HepG2 (cell line): Measurements from ENCODE around the gene COMMD7. TPM values are rescaled to one million over a fixed set of nuclear protein-coding genes. Genes with fewer than 3 reads are reported as not detected.

ENCODE experiments used
- BCL6 ChIP-seq: IDR thresholded peaks from 2 replicates; pipeline ENCODE4 v1.6.1; 2016; ENCODE audit warnings: missing genetic modification reagents, missing compliant biosample characterization
- ELF4 ChIP-seq: sonication (generic); formaldehyde crosslinking; IDR thresholded peaks from 2 replicates; pipeline ENCODE4 v1.5.0; 2020; ENCODE audit warnings: missing genetic modification reagents, mild to moderate bottlenecking, moderate library complexity, borderline replicate concordance
- ETV5 ChIP-seq: IDR thresholded peaks from 2 replicates; pipeline ENCODE4 v1.6.1; 2018; ENCODE audit warnings: missing biosample characterization, missing genetic modification reagents, inconsistent platforms, borderline replicate concordance
- FOXO4 ChIP-seq: sonication (generic); formaldehyde crosslinking; conservative IDR thresholded peaks from 2 replicates; pipeline ENCODE4 v1.8.1; 2023; ENCODE audit warnings: missing genetic modification reagents
- KDM5A ChIP-seq: fragments of 200-600 bp; sonication (generic); IDR thresholded peaks from 2 replicates; pipeline ENCODE4 v1.7.0; 2018; ENCODE audit warnings: antibody characterized with exemption, mild to moderate bottlenecking, low read length, borderline replicate concordance
- LCORL ChIP-seq, 2 experiments: fragments of 450-650 bp in 1 of 2; sonication (generic) in 1 of 2; formaldehyde crosslinking in 1 of 2; IDR thresholded peaks; 2 replicates each; pipeline versions ENCODE4 v1.5.0 to v1.6.1; 2017 to 2020; ENCODE audit warnings: antibody characterized with exemption in 1 of 2, missing genetic modification reagents in 1 of 2
- MAX ChIP-seq: IDR thresholded peaks from 2 replicates; pipeline ENCODE4 v1.6.1; 2012; ENCODE audit warnings: inconsistent platforms
- MEIS2 ChIP-seq: sonication (generic); formaldehyde crosslinking; IDR thresholded peaks from 2 replicates; pipeline ENCODE4 v1.9.0; 2021; ENCODE audit warnings: mild to moderate bottlenecking, missing genetic modification reagents
- MTF2 ChIP-seq: sonication (generic); formaldehyde crosslinking; IDR thresholded peaks from 2 replicates; pipeline ENCODE4 v1.5.0; 2020; ENCODE audit warnings: missing genetic modification reagents, borderline replicate concordance
- MXD4 ChIP-seq: IDR thresholded peaks from 2 replicates; pipeline ENCODE4 v1.6.1; 2016; ENCODE audit warnings: mild to moderate bottlenecking, missing biosample characterization, missing genetic modification reagents
- MYC ChIP-seq: sonication (generic); formaldehyde crosslinking; IDR thresholded peaks from 2 replicates; pipeline ENCODE4 v1.9.0; 2021; ENCODE audit warnings: missing genetic modification reagents, borderline replicate concordance
- NFIB ChIP-seq: sonication (generic); formaldehyde crosslinking; IDR thresholded peaks from 2 replicates; pipeline ENCODE4 v1.9.0; 2021; ENCODE audit warnings: missing genetic modification reagents, mild to moderate bottlenecking, borderline replicate concordance
- NFIC ChIP-seq: IDR thresholded peaks from 2 replicates; pipeline ENCODE4 v1.6.1; 2012; ENCODE audit warnings: mild to moderate bottlenecking, low read length, inconsistent platforms
- NFKBIZ ChIP-seq: IDR thresholded peaks from 2 replicates; pipeline ENCODE4 v1.6.1; 2018; ENCODE audit warnings: missing genetic modification reagents, missing compliant biosample characterization
- SALL1 ChIP-seq: sonication (generic); formaldehyde crosslinking; IDR thresholded peaks from 2 replicates; pipeline ENCODE4 v1.8.0; 2022; ENCODE audit warnings: mild to moderate bottlenecking, missing genetic modification reagents
- SP1 ChIP-seq, 2 experiments: fragments of 450-650 bp in 1 of 2; sonication (generic) in 1 of 2; formaldehyde crosslinking in 1 of 2; IDR thresholded peaks; 2 replicates each; pipeline versions ENCODE4 v1.4.0 to v1.6.1; 2016 to 2020; ENCODE audit warnings: missing genetic modification reagents in 1 of 2
- ZFP41 ChIP-seq: sonication (generic); formaldehyde crosslinking; IDR thresholded peaks from 2 replicates; pipeline ENCODE4 v1.4.0; 2020; ENCODE audit warnings: mild to moderate bottlenecking, missing genetic modification reagents, borderline replicate concordance
- ZKSCAN8 ChIP-seq: IDR thresholded peaks from 2 replicates; pipeline ENCODE4 v1.6.1; 2016; ENCODE audit warnings: borderline replicate concordance, missing genetic modification reagents, missing compliant biosample characterization
- ZNF225 ChIP-seq: sonication (generic); formaldehyde crosslinking; IDR thresholded peaks from 2 replicates; pipeline ENCODE4 v1.4.0; 2020; ENCODE audit warnings: mild to moderate bottlenecking, missing genetic modification reagents
- ZNF232 ChIP-seq: sonication (generic); formaldehyde crosslinking; IDR thresholded peaks from 2 replicates; pipeline ENCODE4 v1.4.0; 2020; ENCODE audit warnings: missing genetic modification reagents, borderline replicate concordance
- ZNF501 ChIP-seq: sonication (generic); formaldehyde crosslinking; IDR thresholded peaks from 2 replicates; pipeline ENCODE4 v1.5.1; 2020; ENCODE audit warnings: mild to moderate bottlenecking, moderate library complexity, missing genetic modification reagents
- ZNF563 ChIP-seq: sonication (generic); formaldehyde crosslinking; IDR thresholded peaks from 2 replicates; pipeline ENCODE4 v1.8.0; 2022; ENCODE audit warnings: mild to moderate bottlenecking, moderate library complexity, missing genetic modification reagents
- ZNF607 ChIP-seq: sonication (generic); formaldehyde crosslinking; IDR thresholded peaks from 2 replicates; pipeline ENCODE4 v1.5.1; 2020; ENCODE audit warnings: missing genetic modification reagents, mild to moderate bottlenecking, borderline replicate concordance
- ZUFSP ChIP-seq: sonication (generic); formaldehyde crosslinking; IDR thresholded peaks from 2 replicates; pipeline ENCODE4 v1.9.0; 2021; ENCODE audit warnings: missing genetic modification reagents, mild to moderate bottlenecking, borderline replicate concordance
- polyA plus RNA-seq, 8 experiments: library from polyadenylated mRNA; depleted of rRNA in 3 of 8; stranded (reverse) in 7 of 8; unstranded in 1 of 8; fragments of >200 nt; fragmentation: Illumina TruSeq in 4 of 8; extraction: Trizol in 4 of 8; gene quantifications; 2 replicates each; pipeline versions ENCODE4 v1.2.1 to v1.2.3, GENCODE V29; 2011 to 2016; ENCODE audit warnings: low read depth in 4 of 8, missing spikeins in 1 of 8, mixed read lengths in 1 of 8; ENCODE audit not compliant: insufficient read depth in 1 of 8
- total RNA-seq, 5 experiments: library from RNA; depleted of rRNA; stranded (reverse); fragments of >200 nt; fragmentation: Illumina TruSeq; extraction: Trizol; gene quantifications; 2 replicates each; pipeline ENCODE4 v1.2.3, GENCODE V29; 2016; ENCODE audit warnings: low read depth in 1 of 5

Gene COMMD7
- total and polyA plus RNA-seq, 2 of the 13 experiments (the other 11 are each of a cell fraction or from before 2014, with no cell fraction given): 42.1 to 53.3 TPM

GRCh38 chr20:32663335-32664011 is 79.8 kb downstream of the COMMD7 start (continued):
- TF ChIP-seq ZNF225 (CRISPR knock-in tag) (0 out of 2 replicates have a peak, but pooled peaks have one; percentile 52), LCORL (IDR thresholded peaks at IDR 0.05) (0 out of 2 replicates have a peak, but pooled peaks have one; percentile 6), LCORL (CRISPR knock-in tag; IDR thresholded peaks at IDR 0.05) (no peak), ZNF607 (CRISPR knock-in tag) (0 out of 2 replicates have a peak, but pooled peaks have one; percentile 45), NFIC (no peak), ZKSCAN8 (CRISPR knock-in tag) (0 out of 2 replicates have a peak, but pooled peaks have one; percentile 17), ETV5 (CRISPR knock-in tag) (no peak), MAX (peak; percentile 14; the same call in 1 of the 2 replicates), BCL6 (0 out of 2 replicates have a peak, but pooled peaks have one; percentile 22), ELF4 (CRISPR knock-in tag) (no peak), MXD4 (peak; percentile 37; the same call in 1 of the 2 replicates), ZUFSP (CRISPR knock-in tag) (no peak), MEIS2 (CRISPR knock-in tag) (0 out of 2 replicates have a peak, but pooled peaks have one; percentile 40), ZFP41 (CRISPR knock-in tag) (0 out of 2 replicates have a peak, but pooled peaks have one; percentile 43), MYC (CRISPR knock-in tag) (peak; percentile 33; the same call in 1 of the 2 replicates), KDM5A (no peak), NFIB (no peak), SP1 (IDR thresholded peaks at IDR 0.05) (no peak), SP1 (CRISPR knock-in tag; IDR thresholded peaks at IDR 0.05) (0 out of 2 replicates have a peak, but pooled peaks have one; percentile 11), ZNF563 (CRISPR knock-in tag) (peak; percentile 60; the same call in 1 of the 2 replicates), ZNF501 (peak; percentile 57; the same call in 1 of the 2 replicates), MTF2 (no peak), NFKBIZ (CRISPR knock-in tag) (0 out of 2 replicates have a peak, but pooled peaks have one; percentile 10), ZNF232 (0 out of 2 replicates have a peak, but pooled peaks have one; percentile 17), FOXO4 (CRISPR knock-in tag) (no peak), SALL1 (CRISPR knock-in tag) (peak; percentile 17; the same call in 1 of the 2 replicates)
